Activated naive CD8-positive, alpha-beta T cell (primary cell): ENCODE data around the gene PCDHGB3.
"Not testable (repeated sequence)": the region's sequence is repeated elsewhere in the genome, so short reads cannot be mapped to it uniquely, and the experiment has no call there.

ENCODE experiments used
- H3K27ac Mint-ChIP-seq: one replicate; pipeline ENCODE4 v1.8.0; 2021; ENCODE audit warnings: mixed read lengths
- H3K27me3 Mint-ChIP-seq: one replicate; pipeline ENCODE4 v1.8.0; 2021; ENCODE audit warnings: mixed read lengths
- H3K36me3 Mint-ChIP-seq: one replicate; pipeline ENCODE4 v1.8.0; 2021; ENCODE audit warnings: mixed read lengths
- H3K4me1 Mint-ChIP-seq: one replicate; pipeline ENCODE4 v1.8.0; 2021; ENCODE audit warnings: low read depth, mixed read lengths
- H3K4me3 Mint-ChIP-seq: one replicate; pipeline ENCODE4 v1.8.0; 2021; ENCODE audit warnings: mild to moderate bottlenecking, mixed read lengths
- H3K9me3 Mint-ChIP-seq: one replicate; pipeline ENCODE4 v1.8.0; 2021; ENCODE audit warnings: low read depth, mixed read lengths

Gene PCDHGB3

DNA sequence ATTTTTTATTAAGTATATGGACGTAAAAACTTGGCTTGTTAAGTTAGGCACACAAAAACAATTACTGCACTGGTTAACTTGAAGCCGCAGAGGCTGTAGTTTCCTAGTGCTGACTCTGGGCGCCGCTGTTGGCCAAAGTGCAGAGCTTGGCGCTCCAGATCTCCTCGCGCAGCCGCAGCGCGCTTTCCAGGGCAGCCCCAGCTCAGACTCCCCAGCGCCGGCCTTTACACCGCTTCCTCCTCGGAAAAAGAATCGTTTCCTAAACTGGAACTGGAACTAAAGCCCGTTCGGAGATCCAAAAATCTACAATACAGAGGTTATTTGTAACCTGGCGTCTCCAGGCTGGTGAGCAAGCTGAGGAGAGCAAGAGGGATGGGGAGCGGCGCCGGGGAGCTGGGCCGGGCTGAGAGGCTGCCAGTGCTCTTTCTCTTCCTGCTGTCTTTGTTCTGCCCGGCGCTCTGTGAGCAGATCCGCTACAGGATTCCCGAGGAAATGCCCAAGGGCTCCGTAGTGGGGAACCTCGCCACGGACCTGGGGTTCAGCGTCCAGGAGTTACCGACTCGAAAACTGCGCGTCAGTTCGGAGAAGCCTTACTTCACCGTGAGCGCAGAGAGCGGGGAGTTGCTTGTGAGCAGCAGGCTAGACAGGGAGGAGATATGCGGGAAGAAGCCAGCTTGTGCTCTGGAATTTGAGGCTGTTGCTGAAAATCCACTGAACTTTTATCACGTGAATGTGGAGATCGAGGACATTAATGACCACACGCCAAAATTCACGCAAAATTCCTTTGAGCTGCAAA is 27.9 kb downstream of the PCDHGB3 start, which contains the start of gene PCDHGB5:
Gene PCDHGB5, plus strand, starts transcription at position 192 of the 796 bp plus-strand sequence. Its CDS starts 181 bp downstream, at position 373.
- H3K9me3 Mint-ChIP-seq: peaks cover 15% of the 10 kb centered on the region
- H3K27ac Mint-ChIP-seq, H3K4me1 Mint-ChIP-seq: not testable (repeated sequence)
- peaks cover 24% of the 10 kb centered on the region for H3K36me3 Mint-ChIP-seq
- H3K4me3 Mint-ChIP-seq: peak within 1 kb of the TSS; percentile 61
- peaks cover 46% of the 10 kb centered on the region for H3K27me3 Mint-ChIP-seq

DNA sequence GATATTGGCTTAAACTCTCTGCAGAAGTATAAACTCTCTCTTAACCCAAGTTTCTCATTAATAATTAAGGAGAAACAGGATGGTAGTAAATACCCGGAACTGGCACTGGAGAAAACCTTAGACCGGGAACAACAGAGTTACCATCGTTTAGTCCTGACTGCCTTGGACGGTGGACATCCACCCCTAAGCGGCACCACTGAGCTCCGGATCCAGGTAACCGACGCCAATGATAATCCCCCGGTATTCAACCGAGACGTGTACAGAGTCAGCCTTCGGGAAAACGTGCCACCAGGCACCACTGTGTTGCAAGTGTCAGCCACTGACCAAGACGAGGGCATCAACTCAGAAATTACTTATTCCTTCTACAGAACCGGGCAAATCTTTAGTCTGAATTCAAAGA is 28.6 kb downstream of the PCDHGB3 start:
- Mint-ChIP-seq H3K4me3 (peak overlapping the region; percentile 30), H3K27ac (no peak overlapping the region)

DNA sequence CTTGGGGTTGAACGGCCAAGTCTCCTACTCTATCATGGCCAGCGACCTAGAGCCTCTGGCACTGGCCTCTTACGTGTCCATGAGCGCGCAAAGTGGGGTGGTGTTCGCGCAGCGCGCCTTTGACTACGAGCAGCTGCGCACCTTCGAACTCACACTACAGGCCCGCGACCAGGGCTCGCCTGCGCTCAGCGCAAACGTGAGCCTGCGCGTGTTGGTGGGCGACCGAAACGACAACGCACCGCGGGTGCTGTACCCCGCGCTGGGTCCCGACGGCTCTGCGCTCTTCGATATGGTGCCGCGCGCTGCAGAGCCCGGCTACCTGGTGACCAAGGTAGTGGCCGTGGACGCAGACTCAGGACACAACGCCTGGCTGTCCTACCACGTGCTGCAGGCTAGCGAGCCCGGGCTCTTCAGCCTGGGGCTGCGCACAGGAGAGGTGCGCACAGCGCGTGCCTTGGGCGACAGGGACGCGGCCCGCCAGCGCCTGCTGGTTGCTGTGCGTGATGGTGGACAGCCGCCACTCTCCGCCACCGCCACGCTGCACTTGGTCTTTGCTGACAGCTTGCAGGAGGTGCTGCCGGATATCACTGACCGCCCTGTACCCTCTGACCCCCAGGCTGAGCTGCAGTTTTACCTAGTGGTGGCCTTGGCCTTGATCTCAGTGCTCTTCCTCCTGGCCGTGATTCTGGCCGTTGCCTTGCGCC is 29.7 kb downstream of the PCDHGB3 start:
- Mint-ChIP-seq H3K27ac (no peak overlapping the region), H3K9me3 (peaks cover 19% of the 10 kb centered on the region), H3K27me3 (peaks cover 48% of the 10 kb centered on the region), H3K4me3 (no peak overlapping the region), H3K4me1 (peaks cover 4% of the 10 kb centered on the region), H3K36me3 (peaks cover 18% of the 10 kb centered on the region)

More for the DNA sequence above, 28.6 kb downstream of the PCDHGB3 start:
- Mint-ChIP-seq H3K9me3 (peaks cover 16% of the 10 kb centered on the region), H3K36me3 (peaks cover 22% of the 10 kb centered on the region), H3K27me3 (peaks cover 47% of the 10 kb centered on the region), H3K4me1 (peaks cover 4% of the 10 kb centered on the region)

DNA sequence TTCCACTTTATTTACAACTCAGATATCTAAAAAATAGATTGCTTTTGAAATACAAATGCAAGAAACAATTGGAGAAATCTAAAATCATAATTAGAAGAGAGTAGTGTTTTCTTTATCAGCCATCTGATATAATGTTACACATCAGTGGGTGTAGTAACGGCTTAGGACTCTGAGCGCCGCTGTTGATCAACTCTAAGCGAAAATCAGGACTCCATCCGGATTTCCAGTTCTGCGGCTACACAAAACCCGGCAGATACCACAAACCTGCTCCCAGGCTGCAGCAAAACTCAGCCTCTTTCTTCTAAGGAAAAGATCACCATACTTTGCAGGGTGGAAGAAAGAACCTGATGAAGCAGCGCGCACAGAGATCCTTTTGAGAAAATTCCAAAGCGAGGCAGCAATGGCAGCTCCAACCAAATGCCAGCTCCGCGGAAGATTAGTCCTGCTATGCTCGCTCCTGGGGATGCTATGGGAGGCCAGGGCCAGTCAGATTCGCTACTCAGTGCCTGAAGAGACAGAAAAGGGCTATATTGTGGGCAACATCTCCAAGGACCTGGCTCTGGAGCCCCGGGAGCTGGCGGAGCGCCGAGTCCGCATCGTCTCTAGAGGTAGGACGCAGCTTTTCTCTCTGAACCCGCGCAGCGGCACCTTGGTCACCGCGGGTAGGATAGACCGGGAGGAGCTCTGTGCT is 32.7 kb downstream of the PCDHGB3 start, which contains the start of gene PCDHGA9:
Gene PCDHGA9, plus strand, starts transcription at position 226 of the 691 bp plus-strand sequence. Its CDS starts 175 bp downstream, at position 401.
- Mint-ChIP-seq H3K36me3 (peaks cover 19% of the 10 kb centered on the region), H3K4me3 (peak within 1 kb of the TSS; percentile 75), H3K4me1 (peaks cover 4% of the 10 kb centered on the region), H3K9me3 (peaks cover 19% of the 10 kb centered on the region), H3K27me3 (peaks cover 50% of the 10 kb centered on the region), H3K27ac (no peak within 1 kb of the TSS)

DNA sequence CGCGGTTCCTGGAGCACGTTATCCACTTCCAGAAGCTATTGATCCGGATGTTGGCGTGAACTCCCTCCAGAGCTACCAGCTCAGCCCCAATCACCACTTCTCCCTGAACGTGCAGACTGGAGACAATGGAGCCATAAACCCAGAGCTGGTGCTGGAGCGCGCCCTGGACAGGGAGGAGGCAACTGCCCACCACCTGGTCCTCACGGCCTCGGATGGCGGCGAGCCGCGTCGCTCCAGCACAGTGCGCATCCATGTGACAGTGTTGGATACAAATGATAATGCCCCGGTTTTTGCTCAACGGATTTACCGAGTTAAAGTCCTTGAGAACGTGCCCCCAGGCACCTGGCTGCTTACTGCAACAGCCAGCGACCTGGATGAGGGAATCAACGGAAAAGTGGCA is 33.3 kb downstream of the PCDHGB3 start:
- no peak overlapping the region for H3K27ac Mint-ChIP-seq
- no peak overlapping the region for H3K4me3 Mint-ChIP-seq
- H3K4me1 Mint-ChIP-seq: peaks cover 4% of the 10 kb centered on the region
- peaks cover 19% of the 10 kb centered on the region for H3K9me3 Mint-ChIP-seq
- peaks cover 53% of the 10 kb centered on the region for H3K27me3 Mint-ChIP-seq
- peaks cover 21% of the 10 kb centered on the region for H3K36me3 Mint-ChIP-seq

DNA sequence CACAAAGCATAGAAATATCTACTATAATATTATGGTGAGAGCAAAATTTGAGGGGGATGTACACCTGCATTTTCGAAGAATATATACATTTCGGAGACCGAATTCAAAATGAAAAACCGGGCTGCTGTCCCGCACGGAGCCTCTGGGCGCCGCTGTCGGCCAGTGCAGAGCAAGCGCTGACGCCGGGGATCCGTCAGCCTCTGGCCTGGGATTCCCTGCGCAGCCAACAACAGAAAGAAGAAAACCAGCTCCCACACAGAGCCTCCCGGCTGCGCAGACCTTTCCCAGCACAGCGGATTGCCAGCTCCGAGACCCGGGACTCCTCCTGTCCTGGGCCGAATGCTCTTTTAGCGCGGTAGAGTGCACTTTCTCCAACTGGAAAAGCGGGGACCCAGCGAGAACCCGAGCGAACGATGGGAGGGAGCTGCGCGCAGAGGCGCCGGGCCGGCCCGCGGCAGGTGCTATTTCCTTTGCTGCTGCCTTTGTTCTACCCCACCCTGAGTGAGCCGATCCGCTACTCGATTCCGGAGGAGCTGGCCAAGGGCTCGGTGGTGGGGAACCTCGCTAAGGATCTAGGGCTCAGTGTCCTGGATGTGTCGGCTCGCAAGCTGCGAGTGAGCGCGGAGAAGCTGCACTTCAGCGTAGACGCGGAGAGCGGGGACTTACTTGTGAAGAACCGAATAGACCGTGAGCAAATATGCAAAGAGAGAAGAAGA is 37.9 kb downstream of the PCDHGB3 start, which contains the start of gene PCDHGB6:
Gene PCDHGB6, plus strand, starts transcription at position 232 of the 716 bp plus-strand sequence. Its CDS starts 182 bp downstream, at position 414.
- H3K27ac Mint-ChIP-seq, H3K4me1 Mint-ChIP-seq: not testable (repeated sequence)
- Mint-ChIP-seq H3K27me3 (peaks cover 55% of the 10 kb centered on the region), H3K9me3 (peaks cover 16% of the 10 kb centered on the region), H3K4me3 (peak within 1 kb of the TSS; percentile 75), H3K36me3 (peaks cover 15% of the 10 kb centered on the region)

DNA sequence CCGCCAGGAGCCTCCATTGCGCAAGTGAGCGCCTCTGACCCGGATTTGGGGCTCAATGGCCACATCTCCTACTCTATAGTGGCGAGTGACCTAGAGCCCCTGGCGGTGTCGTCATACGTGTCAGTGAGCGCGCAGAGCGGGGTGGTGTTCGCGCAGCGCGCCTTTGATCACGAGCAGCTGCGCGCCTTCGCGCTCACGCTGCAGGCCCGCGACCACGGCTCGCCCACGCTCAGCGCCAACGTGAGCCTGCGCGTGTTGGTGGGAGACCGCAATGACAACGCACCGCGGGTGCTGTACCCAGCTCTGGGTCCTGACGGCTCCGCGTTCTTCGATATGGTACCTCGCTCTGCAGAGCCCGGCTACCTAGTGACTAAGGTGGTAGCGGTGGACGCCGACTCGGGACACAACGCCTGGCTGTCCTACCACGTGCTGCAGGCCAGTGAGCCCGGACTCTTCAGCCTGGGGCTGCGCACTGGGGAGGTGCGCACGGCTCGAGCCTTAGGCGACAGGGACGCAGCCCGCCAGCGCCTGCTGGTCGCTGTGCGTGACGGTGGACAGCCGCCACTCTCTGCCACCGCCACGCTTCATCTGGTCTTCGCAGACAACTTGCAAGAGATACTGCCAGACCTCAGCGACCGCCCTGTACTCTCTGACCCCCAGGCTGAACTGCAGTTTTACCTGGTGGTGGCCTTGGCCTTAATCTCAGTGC is 39.7 kb downstream of the PCDHGB3 start:
- H3K9me3 Mint-ChIP-seq: peaks cover 13% of the 10 kb centered on the region
- H3K36me3 Mint-ChIP-seq: peaks cover 20% of the 10 kb centered on the region
- no peak overlapping the region for H3K27ac Mint-ChIP-seq
- peaks cover 55% of the 10 kb centered on the region for H3K27me3 Mint-ChIP-seq
- H3K4me3 Mint-ChIP-seq: no peak overlapping the region
- peaks cover 12% of the 10 kb centered on the region for H3K4me1 Mint-ChIP-seq

DNA sequence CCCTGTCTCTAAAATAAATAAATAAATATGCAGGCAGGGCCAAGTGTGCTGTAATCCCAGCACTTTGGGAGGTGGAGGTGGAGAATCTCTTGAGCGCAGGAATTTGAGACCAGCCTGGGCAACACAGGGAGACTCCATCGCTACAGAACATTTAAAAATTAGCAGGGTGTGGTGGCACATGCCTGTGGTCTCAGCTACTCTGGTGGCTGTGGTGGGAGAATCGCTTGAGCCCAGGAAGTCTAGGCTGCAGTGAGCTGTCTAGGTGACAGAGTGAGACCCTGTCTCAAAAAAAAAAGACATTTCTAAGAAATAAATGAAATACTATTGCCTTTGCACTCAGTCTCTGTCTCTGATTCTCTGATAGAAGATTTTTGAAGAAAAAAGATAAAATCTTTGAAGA is 41.5 kb downstream of the PCDHGB3 start:
- Mint-ChIP-seq H3K36me3 (peaks cover 23% of the 10 kb centered on the region), H3K4me1 (peaks cover 15% of the 10 kb centered on the region), H3K9me3 (peaks cover 13% of the 10 kb centered on the region), H3K27me3 (peaks cover 51% of the 10 kb centered on the region), H3K4me3 (no peak overlapping the region), H3K27ac (no peak overlapping the region)

DNA sequence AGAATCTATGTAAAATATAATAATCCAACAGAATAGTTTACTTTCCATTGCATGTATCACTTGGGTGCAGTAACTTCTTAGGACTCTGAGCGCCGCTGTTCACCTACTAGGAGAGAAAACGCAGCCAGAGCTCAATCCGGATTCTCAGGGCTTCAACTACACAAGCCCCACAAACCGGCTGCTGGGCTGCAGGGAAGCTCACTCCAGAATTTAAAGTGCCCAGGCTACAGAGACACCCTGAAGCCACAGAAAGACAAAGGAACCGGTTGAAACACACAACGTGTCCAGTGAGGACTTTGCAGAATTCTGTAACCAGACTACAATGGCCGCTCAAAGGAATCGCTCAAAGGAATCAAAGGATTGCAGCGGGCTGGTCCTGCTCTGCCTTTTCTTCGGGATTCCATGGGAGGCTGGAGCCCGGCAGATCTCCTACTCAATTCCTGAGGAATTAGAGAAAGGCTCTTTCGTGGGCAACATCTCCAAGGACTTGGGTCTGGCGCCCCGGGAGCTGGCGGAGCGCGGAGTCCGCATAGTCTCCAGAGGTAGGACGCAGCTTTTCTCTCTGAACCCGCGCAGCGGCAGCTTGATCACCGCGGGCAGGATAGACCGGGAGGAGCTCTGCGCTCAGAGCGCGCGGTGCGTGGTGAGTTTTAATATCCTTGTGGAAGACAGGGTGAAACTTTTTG is 43.0 kb downstream of the PCDHGB3 start, which contains the start of gene PCDHGA10:
Gene PCDHGA10, plus strand, starts transcription at position 134 of the 686 bp plus-strand sequence. Its CDS starts 189 bp downstream, at position 323.
- H3K9me3 Mint-ChIP-seq: peaks cover 13% of the 10 kb centered on the region
- H3K36me3 Mint-ChIP-seq: peaks cover 22% of the 10 kb centered on the region
- no peak within 1 kb of the TSS for H3K27ac Mint-ChIP-seq
- H3K4me3 Mint-ChIP-seq: peak within 1 kb of the TSS; percentile 89
- H3K27me3 Mint-ChIP-seq: peaks cover 50% of the 10 kb centered on the region
- peaks cover 17% of the 10 kb centered on the region for H3K4me1 Mint-ChIP-seq

DNA sequence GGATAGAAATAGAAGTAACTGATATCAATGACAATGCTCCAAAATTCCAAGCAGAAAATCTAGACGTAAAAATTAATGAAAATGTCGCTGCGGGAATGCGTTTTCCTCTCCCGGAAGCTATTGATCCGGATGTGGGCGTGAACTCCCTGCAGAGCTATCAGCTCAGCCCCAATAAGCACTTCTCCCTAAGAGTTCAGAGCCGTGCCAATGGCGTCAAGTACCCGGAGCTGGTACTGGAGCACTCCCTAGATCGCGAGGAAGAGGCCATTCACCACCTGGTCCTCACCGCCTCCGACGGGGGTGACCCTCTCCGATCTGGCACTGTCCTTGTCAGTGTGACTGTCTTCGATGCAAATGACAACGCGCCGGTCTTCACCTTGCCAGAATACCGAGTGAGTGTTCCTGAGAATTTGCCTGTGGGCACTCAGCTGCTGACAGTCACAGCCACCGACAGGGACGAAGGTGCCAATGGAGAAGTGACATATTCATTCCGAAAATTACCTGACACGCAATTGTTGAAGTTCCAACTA is 43.6 kb downstream of the PCDHGB3 start:
- H3K4me1 Mint-ChIP-seq: peaks cover 19% of the 10 kb centered on the region
- peak overlapping the region; percentile 89 for H3K4me3 Mint-ChIP-seq
- H3K36me3 Mint-ChIP-seq: peaks cover 26% of the 10 kb centered on the region
- H3K27me3 Mint-ChIP-seq: peaks cover 53% of the 10 kb centered on the region
- H3K27ac Mint-ChIP-seq: no peak overlapping the region
- H3K9me3 Mint-ChIP-seq: peaks cover 16% of the 10 kb centered on the region

DNA sequence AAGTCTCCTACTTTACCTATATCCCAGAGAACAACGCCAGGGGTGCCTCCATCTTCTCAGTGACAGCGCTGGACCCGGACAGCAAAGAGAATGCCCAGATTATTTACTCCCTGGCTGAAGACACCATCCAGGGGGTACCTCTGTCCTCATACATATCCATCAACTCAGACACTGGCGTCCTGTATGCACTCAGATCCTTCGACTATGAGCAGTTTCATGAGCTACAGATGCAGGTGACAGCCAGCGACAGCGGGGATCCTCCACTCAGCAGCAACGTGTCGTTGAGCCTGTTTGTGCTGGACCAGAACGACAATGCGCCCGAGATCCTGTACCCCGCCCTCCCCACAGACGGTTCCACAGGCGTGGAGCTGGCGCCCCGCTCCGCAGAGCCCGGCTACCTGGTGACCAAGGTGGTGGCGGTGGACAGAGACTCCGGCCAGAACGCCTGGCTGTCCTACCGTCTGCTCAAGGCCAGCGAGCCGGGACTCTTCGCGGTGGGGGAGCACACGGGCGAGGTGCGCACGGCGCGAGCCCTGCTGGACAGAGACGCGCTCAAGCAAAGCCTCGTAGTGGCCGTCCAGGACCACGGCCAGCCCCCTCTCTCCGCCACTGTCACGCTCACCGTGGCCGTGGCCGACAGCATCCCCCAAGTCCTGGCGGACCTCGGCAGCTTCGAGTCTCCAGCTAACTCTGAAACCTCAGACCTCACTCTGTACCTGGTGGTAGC is 44.7 kb downstream of the PCDHGB3 start:
- peaks cover 27% of the 10 kb centered on the region for H3K36me3 Mint-ChIP-seq
- peaks cover 22% of the 10 kb centered on the region for H3K4me1 Mint-ChIP-seq
- H3K27ac Mint-ChIP-seq: not testable (repeated sequence)
- peak overlapping the region; percentile 89 for H3K4me3 Mint-ChIP-seq
- H3K9me3 Mint-ChIP-seq: peaks cover 14% of the 10 kb centered on the region
- H3K27me3 Mint-ChIP-seq: peaks cover 49% of the 10 kb centered on the region

DNA sequence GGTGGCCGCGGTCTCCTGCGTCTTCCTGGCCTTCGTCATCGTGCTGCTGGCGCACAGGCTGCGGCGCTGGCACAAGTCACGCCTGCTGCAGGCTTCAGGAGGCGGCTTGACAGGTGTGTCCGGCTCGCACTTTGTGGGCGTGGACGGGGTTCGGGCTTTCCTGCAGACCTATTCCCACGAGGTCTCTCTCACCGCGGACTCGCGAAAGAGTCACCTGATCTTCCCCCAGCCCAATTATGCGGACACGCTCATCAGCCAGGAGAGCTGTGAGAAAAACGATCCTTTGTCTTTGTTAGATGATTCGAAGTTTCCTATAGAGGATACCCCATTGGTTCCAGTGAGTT is 45.2 kb downstream of the PCDHGB3 start:
- not testable (repeated sequence) for H3K27ac Mint-ChIP-seq, H3K4me3 Mint-ChIP-seq
- Mint-ChIP-seq H3K36me3 (peaks cover 27% of the 10 kb centered on the region), H3K9me3 (peaks cover 13% of the 10 kb centered on the region), H3K4me1 (peaks cover 22% of the 10 kb centered on the region), H3K27me3 (peaks cover 50% of the 10 kb centered on the region)
